ENCODE measurements around the gene PBLD.

DNA sequence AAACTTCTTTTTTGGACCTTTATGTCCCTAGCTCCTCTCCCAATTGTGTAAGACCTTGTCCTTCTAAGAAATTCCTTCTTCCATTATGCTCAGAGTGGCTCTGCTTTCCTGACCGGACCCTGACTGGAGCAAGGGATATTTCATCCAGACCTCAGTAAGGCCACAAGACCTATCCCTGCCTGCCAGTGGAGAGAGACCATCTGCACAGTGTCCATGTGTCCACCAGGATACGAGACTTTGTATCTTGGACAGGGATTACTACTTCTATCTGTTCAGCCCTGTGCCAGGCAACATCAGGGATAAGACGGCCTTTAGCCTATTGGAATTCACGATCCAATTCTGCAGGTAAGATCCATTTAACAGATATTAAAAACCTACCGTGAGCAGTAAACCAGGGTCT, 93.7 kb downstream of the PBLD start:
- TF ChIP-seq RAD21 (conservative IDR thresholded peaks at IDR 0.05 in 1 of 2, IDR thresholded peaks at IDR 0.05 in 1 of 2) (no peak), POLR2A (IDR thresholded peaks at IDR 0.05; ENCODE audit: low read length) (no peak), EP300 (IDR thresholded peaks at IDR 0.05) (no peak), CEBPB (IDR thresholded peaks at IDR 0.05) (no peak), SMC3 (IDR thresholded peaks at IDR 0.05) (no peak), CBX8 (IDR thresholded peaks at IDR 0.05) (no peak), MAZ (IDR thresholded peaks at IDR 0.05; ENCODE audit: borderline replicate concordance, low read depth, low read length) (no peak), JUNB (IDR thresholded peaks at IDR 0.05) (no peak), TP53 (CRISPR knock-in tag; IDR thresholded peaks at IDR 0.05) (no peak)
- TF ChIP-seq, protein P1, sequence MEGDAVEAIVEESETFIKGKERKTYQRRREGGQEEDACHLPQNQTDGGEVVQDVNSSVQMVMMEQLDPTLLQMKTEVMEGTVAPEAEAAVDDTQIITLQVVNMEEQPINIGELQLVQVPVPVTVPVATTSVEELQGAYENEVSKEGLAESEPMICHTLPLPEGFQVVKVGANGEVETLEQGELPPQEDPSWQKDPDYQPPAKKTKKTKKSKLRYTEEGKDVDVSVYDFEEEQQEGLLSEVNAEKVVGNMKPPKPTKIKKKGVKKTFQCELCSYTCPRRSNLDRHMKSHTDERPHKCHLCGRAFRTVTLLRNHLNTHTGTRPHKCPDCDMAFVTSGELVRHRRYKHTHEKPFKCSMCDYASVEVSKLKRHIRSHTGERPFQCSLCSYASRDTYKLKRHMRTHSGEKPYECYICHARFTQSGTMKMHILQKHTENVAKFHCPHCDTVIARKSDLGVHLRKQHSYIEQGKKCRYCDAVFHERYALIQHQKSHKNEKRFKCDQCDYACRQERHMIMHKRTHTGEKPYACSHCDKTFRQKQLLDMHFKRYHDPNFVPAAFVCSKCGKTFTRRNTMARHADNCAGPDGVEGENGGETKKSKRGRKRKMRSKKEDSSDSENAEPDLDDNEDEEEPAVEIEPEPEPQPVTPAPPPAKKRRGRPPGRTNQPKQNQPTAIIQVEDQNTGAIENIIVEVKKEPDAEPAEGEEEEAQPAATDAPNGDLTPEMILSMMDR (IDR thresholded peaks at IDR 0.05) = no peak
- TF ChIP-seq, protein P2, sequence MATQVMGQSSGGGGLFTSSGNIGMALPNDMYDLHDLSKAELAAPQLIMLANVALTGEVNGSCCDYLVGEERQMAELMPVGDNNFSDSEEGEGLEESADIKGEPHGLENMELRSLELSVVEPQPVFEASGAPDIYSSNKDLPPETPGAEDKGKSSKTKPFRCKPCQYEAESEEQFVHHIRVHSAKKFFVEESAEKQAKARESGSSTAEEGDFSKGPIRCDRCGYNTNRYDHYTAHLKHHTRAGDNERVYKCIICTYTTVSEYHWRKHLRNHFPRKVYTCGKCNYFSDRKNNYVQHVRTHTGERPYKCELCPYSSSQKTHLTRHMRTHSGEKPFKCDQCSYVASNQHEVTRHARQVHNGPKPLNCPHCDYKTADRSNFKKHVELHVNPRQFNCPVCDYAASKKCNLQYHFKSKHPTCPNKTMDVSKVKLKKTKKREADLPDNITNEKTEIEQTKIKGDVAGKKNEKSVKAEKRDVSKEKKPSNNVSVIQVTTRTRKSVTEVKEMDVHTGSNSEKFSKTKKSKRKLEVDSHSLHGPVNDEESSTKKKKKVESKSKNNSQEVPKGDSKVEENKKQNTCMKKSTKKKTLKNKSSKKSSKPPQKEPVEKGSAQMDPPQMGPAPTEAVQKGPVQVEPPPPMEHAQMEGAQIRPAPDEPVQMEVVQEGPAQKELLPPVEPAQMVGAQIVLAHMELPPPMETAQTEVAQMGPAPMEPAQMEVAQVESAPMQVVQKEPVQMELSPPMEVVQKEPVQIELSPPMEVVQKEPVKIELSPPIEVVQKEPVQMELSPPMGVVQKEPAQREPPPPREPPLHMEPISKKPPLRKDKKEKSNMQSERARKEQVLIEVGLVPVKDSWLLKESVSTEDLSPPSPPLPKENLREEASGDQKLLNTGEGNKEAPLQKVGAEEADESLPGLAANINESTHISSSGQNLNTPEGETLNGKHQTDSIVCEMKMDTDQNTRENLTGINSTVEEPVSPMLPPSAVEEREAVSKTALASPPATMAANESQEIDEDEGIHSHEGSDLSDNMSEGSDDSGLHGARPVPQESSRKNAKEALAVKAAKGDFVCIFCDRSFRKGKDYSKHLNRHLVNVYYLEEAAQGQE (IDR thresholded peaks at IDR 0.05) = no peak
- TF ChIP-seq, protein P3, sequence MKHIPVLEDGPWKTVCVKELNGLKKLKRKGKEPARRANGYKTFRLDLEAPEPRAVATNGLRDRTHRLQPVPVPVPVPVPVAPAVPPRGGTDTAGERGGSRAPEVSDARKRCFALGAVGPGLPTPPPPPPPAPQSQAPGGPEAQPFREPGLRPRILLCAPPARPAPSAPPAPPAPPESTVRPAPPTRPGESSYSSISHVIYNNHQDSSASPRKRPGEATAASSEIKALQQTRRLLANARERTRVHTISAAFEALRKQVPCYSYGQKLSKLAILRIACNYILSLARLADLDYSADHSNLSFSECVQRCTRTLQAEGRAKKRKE (CRISPR knock-in tag; IDR thresholded peaks at IDR 0.05; ENCODE audit: low read depth) = no peak
- TF ChIP-seq, protein P4, sequence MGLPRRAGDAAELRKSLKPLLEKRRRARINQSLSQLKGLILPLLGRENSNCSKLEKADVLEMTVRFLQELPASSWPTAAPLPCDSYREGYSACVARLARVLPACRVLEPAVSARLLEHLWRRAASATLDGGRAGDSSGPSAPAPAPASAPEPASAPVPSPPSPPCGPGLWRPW (IDR thresholded peaks at IDR 0.05) = no peak
- TF ChIP-seq, protein P5, sequence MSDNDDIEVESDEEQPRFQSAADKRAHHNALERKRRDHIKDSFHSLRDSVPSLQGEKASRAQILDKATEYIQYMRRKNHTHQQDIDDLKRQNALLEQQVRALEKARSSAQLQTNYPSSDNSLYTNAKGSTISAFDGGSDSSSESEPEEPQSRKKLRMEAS (IDR thresholded peaks at IDR 0.05) = no peak

Measured in A549 (cell line).